PC-3 (cell line): ENCODE measurements around the gene HCFC1.

Source experiments
- EZH2phosphoT487 ChIP-seq: fragments of 300-600 bp; sonication (generic); IDR thresholded peaks from 2 replicates; pipeline ENCODE4 v1.6.1; 2018; ENCODE audit warnings: mild to moderate bottlenecking, antibody characterized with exemption, low read length, borderline replicate concordance
- TF ChIP-seq, protein P1 (sequence below): fragments of 300-600 bp; sonication (generic); conservative IDR thresholded peaks from 2 replicates; pipeline ENCODE4 v1.5.1; 2017; ENCODE audit warnings: antibody characterized with exemption, low read depth, mild to moderate bottlenecking, low read length

DNA sequence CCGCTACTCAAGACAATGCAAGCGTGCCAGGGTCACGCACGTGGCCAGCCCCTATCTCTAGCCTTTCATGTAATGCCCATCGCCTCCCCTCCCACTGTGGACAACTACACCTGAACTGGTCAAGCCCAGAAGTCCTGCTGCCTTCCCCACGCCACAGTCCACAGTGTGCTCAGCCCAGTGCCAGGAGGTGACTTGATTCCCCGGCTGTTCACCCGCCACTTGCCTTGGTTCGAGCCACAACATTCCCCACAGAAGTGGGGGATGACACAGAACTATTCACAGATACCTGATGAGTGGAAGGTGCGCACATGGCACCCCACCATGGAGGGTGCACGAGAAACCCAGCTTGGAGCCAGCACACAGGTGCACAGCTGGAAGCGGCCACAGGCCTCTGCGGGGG, 52.3 kb downstream of the HCFC1 start:
- TF ChIP-seq, protein P1, sequence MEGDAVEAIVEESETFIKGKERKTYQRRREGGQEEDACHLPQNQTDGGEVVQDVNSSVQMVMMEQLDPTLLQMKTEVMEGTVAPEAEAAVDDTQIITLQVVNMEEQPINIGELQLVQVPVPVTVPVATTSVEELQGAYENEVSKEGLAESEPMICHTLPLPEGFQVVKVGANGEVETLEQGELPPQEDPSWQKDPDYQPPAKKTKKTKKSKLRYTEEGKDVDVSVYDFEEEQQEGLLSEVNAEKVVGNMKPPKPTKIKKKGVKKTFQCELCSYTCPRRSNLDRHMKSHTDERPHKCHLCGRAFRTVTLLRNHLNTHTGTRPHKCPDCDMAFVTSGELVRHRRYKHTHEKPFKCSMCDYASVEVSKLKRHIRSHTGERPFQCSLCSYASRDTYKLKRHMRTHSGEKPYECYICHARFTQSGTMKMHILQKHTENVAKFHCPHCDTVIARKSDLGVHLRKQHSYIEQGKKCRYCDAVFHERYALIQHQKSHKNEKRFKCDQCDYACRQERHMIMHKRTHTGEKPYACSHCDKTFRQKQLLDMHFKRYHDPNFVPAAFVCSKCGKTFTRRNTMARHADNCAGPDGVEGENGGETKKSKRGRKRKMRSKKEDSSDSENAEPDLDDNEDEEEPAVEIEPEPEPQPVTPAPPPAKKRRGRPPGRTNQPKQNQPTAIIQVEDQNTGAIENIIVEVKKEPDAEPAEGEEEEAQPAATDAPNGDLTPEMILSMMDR: no peak
- no peak for TF ChIP-seq EZH2phosphoT487
